Measurements from ENCODE around the gene ONECUT1.

- TF ChIP-seq ZNF671 (CRISPR knock-in tag; IDR thresholded peaks at IDR 0.05) = no peak
- TF ChIP-seq, protein P1, sequence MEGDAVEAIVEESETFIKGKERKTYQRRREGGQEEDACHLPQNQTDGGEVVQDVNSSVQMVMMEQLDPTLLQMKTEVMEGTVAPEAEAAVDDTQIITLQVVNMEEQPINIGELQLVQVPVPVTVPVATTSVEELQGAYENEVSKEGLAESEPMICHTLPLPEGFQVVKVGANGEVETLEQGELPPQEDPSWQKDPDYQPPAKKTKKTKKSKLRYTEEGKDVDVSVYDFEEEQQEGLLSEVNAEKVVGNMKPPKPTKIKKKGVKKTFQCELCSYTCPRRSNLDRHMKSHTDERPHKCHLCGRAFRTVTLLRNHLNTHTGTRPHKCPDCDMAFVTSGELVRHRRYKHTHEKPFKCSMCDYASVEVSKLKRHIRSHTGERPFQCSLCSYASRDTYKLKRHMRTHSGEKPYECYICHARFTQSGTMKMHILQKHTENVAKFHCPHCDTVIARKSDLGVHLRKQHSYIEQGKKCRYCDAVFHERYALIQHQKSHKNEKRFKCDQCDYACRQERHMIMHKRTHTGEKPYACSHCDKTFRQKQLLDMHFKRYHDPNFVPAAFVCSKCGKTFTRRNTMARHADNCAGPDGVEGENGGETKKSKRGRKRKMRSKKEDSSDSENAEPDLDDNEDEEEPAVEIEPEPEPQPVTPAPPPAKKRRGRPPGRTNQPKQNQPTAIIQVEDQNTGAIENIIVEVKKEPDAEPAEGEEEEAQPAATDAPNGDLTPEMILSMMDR (IDR thresholded peaks at IDR 0.05) = no peak
- no peak for TF ChIP-seq HMGXB4 (CRISPR knock-in tag; IDR thresholded peaks at IDR 0.05)
- no peak for TF ChIP-seq SP1 (CRISPR knock-in tag; conservative IDR thresholded peaks at IDR 0.05)
Measured at GRCh38 chr15:52789008-52789600, 1.0 kb downstream of the ONECUT1 start.
